NOMO-1 (cell line): ENCODE results near the gene MNX1.

Experiments used
- DNase-seq, 2 experiments: peaks; one replicate each; lab custom pipeline; 2025; ENCODE audit not compliant: unreplicated experiment in 2 of 2; lab: John Stamatoyannopoulos, UW

MNX1 gene

GRCh38 chr7:157010588-157011332 lies at the start of gene MNX1:
MNX1 (minus strand) TSS chr7:157010663; CDS start chr7:157010350, 313 bp downstream.
- no peak for DNase-seq

DNA sequence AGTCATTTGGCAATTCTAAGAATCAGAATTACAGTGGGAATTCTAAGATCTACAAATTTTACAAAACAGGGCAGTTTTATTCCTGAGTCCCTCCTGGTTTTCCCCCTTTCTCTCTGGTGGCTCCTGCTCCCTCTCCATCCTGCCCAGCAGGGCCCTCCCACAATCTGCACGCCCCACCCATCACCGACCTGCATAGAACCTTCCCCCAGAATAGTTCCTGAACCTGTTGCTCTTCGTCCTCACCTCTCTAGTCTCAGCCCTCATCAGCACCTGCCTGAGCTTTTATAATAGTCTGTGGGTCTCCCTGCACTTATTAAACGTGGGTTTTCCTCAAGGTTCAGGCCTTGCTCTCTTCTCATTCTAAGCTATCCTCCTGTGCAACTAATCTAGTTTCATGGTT lies 49.1 kb upstream of the MNX1 start:
- no peak for DNase-seq

DNA sequence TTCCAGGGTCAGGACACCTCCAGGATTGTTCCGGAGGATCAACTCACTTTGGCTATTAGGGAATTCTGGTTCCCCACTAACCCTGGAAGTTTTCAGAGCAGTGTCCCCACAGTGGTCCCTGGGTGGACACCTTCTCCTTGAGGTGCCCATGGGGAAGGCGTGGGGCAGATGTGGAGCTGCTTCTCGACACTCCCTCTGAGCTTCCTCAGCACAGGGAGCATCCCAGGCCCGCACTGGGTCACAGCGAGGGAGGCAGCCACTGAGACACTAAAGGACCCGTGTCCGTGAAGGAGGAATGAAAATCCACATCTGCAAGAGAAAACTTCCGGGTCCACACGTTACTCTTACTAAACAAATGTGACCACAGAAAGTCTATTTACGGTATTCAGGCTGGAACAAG lies 48.2 kb upstream of the MNX1 start:
- DNase-seq, result no peak

- no peak for DNase-seq
These were observed 47.6 kb upstream of the MNX1 start for GRCh38 chr7:157058068-157058467.

DNA sequence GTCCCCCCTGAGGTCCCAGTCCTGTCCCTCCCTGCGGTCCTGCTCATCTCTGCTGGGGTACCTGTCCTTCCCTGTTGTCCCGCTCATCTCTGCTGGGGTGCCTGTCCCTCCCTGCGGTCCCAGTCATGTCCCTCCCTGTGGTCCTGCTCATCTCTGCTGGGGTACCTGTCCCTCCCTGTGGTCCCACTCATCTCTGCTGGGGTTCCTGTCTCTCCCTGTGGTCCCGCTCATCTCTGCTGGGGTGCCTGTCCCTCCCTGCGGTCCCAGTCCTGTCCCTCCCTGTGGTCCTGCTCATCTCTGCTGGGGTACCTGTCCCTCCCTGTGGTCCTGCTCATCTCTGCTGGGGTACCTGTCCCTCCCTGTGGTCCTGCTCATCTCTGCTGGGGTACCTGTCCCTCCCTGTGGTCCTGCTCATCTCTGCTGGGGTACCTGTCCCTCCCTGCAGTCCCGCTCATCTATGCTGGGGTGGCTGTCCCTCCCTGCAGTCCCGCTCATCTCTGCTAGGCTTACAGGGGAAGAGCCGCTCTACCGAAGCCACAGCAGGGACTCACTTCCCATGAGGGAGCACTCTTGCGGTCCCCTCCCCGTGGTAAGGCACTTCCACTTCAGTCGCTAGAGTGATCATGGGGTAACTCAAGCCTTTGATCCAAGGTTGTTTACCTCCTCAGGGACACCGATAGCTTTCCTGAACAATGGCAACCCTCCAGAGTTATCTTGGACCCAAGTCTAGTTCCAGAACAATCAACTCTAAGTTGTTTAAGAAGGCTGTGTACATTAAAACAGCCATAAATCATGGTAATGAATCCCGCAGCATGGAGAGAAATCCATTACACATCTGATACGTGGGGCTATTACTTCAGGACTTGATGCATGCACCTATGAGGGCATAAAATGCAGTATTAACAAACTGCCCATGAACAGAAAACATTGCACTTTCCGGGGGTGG lies 46.8 kb upstream of the MNX1 start:
- DNase-seq, result no peak

DNA sequence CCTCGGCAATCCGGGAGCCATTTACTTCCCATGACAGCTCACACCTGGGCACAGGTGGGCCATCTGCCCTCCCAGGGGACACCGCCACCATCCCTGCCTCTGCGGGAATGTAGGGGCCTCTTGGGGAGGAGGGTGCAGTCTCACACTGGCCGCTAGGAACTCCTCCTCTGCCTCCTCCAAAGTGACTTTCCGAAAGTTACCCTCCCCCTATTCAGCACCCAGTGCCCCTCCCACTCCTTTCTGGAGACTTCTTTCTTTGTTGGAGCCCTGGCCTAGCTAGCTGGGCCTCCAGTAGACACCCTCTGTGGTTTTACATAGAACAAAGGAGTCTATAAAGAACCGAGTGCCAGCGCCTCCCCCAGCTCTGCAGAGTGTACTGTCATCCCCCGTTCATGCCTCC lies 45.8 kb upstream of the MNX1 start:
- no peak for DNase-seq

DNA sequence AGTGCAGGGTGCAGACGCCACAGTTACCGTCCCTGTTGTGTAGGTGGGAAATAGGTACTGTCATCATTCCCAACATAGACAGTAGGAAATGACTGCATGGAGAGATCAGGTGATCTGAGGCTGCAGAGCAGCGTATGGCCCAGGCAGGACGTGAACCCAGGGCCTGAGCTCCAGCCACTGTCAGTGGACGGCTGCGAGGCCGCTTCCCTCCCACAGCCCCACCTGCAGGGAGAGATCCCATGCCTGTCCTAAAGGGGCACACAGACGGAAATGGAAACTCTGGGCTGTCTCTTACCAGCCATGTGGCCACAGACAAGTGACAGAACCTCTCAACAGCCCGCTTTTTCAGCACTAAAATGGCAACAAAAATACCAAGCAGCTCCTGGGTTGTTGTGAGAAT lies 44.5 kb upstream of the MNX1 start:
- no peak for DNase-seq

DNA sequence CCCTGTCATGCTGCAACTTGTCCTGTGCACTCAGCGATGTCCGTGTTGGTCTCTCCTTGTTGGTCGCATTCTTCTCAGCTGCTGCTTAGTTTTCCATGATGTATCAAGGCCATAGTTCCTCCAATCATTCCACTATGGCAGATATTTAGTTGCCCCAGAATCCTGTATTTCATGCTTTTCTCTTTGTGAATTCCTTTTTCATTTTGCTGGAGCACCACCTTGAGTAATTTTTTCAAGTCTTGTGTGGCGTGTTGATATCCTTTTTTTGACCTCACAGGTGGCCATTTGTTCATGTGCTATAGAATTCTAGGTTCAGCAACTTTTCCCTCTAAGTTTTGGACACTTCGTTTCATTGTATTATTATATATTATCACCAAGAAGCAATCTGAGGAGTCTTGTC lies 42.7 kb upstream of the MNX1 start:
- no peak for DNase-seq

DNA sequence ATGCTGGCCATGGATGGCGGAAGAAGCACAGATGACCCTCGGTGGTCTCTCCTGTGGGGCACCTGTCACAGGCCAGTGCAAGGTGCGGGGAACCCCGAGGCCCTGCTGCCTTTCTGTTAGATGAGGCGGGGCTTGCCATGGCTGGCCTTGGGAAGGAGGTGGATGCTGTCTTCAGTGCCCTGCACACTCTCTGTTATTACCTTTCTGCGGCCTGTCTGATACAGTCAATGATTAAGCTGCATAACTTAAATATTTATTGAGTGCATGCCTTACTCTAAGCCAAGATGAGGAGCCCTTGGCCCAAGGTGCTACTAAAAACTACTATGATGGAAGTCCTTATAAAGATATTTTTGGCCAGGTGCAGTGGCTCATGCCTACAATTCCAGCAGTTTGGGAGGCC lies 36.7 kb upstream of the MNX1 start:
- no peak for DNase-seq

DNA sequence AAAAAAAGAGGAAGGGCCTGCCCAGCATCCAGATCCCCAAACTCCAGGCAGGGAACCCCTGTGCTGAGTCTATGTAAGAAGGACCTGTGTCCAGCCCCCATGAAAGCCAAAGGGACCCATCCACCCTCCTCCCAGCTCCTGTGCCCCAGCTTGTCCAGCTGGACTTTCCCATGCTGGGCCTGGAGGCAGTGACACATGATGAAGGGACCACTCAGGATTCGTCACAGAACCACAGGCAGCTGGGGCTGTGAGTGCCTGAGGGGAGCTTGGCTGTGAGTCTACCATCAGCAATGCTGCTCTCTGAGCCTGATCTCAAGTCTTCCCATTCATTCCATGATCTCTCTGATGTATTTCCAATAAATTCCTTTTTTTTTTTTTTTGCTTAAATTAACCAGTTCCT lies 36.2 kb upstream of the MNX1 start:
- DNase-seq, result no peak

DNA sequence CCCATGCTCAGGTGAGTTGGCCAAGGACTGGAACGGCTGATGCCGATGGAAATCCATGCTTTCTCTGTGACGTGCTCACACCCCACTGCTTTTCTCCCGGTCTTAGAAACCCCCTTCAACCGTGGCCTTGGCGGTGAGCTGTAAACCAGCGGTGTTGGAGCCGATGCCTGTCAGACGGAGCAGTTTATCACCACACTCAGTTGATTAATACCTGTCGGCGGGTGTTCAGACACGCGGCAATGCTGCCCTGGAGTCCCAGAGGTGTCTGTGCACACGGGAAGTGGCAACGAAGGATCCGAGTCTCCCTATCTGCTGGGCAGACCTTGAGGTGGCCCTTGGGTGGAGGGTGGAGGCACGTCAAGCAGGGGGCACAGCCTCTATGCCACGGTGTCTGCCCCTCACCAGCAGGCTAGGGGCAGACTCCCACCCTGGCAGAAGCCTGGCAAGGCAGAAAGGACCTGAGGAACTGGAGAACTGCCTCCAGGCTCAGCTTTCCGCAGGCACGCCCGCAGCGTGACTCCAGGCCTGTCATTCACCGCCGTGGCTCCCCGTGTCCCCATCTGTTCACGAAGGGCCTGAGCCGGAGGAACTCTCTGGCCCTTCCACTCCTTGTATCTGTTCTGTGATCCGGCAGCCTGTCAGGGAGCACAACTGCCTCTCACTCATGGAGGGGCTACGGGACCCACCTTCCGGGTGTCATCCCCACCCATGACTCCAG lies 34.6 kb upstream of the MNX1 start:
- no peak for DNase-seq

GRCh38 chr7:157044147-157044687 lies 33.8 kb upstream of the MNX1 start:
- no peak for DNase-seq

DNA sequence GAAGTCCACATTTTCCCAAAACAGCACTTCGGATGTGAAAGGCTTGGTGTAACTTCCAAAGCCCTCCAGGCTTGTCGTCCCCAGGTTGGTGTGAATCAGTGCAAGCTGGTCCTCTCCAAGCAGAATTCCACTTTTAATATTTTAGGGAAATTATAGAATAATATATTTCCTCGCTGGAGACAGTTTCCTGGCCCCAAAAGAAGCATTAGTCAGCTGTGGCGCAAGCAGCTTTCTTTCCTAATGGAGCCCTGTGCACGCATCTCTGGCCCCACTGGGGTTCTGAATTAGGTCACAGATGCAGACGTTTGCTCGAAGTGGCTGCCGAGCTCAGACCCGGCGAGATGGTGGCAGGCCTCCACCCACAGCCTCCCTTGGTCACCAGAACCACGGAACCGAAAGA lies 33.3 kb upstream of the MNX1 start:
- DNase-seq, result no peak

GRCh38 chr7:157041514-157042277 lies 31.2 kb upstream of the MNX1 start:
- DNase-seq, result no peak

- DNase-seq, result no peak
These were observed 30.5 kb upstream of the MNX1 start for GRCh38 chr7:157041004-157041403.

DNA sequence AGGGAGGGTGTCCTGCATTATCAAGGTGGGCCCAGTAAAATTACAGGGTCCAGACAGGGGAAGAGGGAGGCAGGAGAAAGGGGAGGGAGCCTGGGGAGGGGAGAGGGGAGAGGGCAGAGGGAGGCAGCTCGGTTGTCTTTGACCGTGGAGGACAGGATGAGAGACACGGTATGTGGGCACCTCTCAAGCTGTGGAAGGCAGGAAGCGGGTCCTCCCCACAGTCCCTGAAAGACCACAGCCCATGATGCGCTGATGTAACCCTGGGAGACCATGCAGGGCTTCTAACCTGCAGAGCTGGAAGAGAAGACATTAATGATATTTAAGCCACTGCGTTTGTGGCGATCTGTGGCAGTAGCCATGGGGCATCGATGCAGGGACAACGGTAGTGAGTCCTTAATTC lies 27.2 kb upstream of the MNX1 start:
- DNase-seq, result no peak

GRCh38 chr7:157037028-157037427 lies 26.6 kb upstream of the MNX1 start:
- no peak for DNase-seq

GRCh38 chr7:157035979-157036378 lies 25.5 kb upstream of the MNX1 start:
- DNase-seq, result no peak

GRCh38 chr7:157035302-157035701 lies 24.8 kb upstream of the MNX1 start:
- no peak for DNase-seq
